Parathyroid adenoma (tissue), 2 donors: ENCODE measurements around the gene VPS72.
"Not testable (repeated sequence)": the region's sequence is repeated elsewhere in the genome, so short reads cannot be mapped to it uniquely, and the experiment has no call there.

Source experiments
- H2AFZ ChIP-seq: fragments of 300-600 bp; sonication (generic); one replicate; pipeline ENCODE4 v1.7.0; 2017; ENCODE audit warnings: antibody characterized with exemption, mild to moderate bottlenecking
- H3K27ac ChIP-seq: fragments of 300-600 bp; sonication (generic); one replicate; pipeline ENCODE4 v1.7.0; 2017
- H3K27me3 ChIP-seq: fragments of 300-600 bp; sonication (generic); one replicate; pipeline ENCODE4 v1.7.0; 2017; ENCODE audit warnings: low read length; ENCODE audit not compliant: control insufficient read depth, insufficient read depth
- H3K36me3 ChIP-seq: fragments of 300-600 bp; sonication (generic); one replicate; pipeline ENCODE4 v1.7.0; 2017; ENCODE audit warnings: low read length; ENCODE audit not compliant: control insufficient read depth, insufficient read depth
- H3K4me1 ChIP-seq: fragments of 300-600 bp; sonication (generic); one replicate; pipeline ENCODE4 v1.7.0; 2017; ENCODE audit warnings: control low read depth
- H3K4me2 ChIP-seq: fragments of 300-600 bp; sonication (generic); one replicate; pipeline ENCODE4 v1.7.0; 2017; ENCODE audit warnings: low read length
- H3K4me3 ChIP-seq: fragments of 300-600 bp; sonication (generic); one replicate; pipeline ENCODE4 v1.7.0; 2017; ENCODE audit warnings: low read depth, low read length
- H3K79me2 ChIP-seq: fragments of 300-600 bp; sonication (generic); one replicate; pipeline ENCODE4 v1.7.0; 2017; ENCODE audit warnings: control low read depth
- H3K9ac ChIP-seq: fragments of 300-600 bp; sonication (generic); one replicate; pipeline ENCODE4 v1.7.0; 2017; ENCODE audit warnings: mild to moderate bottlenecking
- H3K9me3 ChIP-seq: fragments of 300-600 bp; sonication (generic); one replicate; pipeline ENCODE4 v1.7.0; 2017; ENCODE audit warnings: low read length; ENCODE audit not compliant: control insufficient read depth
- CTCF ChIP-seq: fragments of 300-600 bp; sonication (generic); IDR thresholded peaks from one replicate; pipeline ENCODE4 v1.7.0; 2017; ENCODE audit warnings: antibody characterized with exemption, mild to moderate bottlenecking
- donor health status: primary hyperparathyroidism.

Gene VPS72

GRCh38 chr1:151210830-151211229 lies 20.8 kb upstream of the VPS72 start:
- no peak overlapping the region for H2AFZ ChIP-seq
- no peaks in the 10 kb centered on the region for H3K9me3 ChIP-seq
- H3K36me3 ChIP-seq, result no peaks in the 10 kb centered on the region
- H3K79me2 ChIP-seq, result peaks cover 10% of the 10 kb centered on the region
- no peak overlapping the region for H3K27ac ChIP-seq
- no peaks in the 10 kb centered on the region for H3K27me3 ChIP-seq
- no peak overlapping the region for H3K4me2 ChIP-seq
- no peak for TF ChIP-seq CTCF
- no peak overlapping the region for H3K9ac ChIP-seq
- H3K4me1 ChIP-seq, result no peaks in the 10 kb centered on the region
- H3K4me3 ChIP-seq, result no peak overlapping the region

- not testable (repeated sequence) for H3K36me3 ChIP-seq, H2AFZ ChIP-seq, H3K27ac ChIP-seq, H3K4me1 ChIP-seq, H3K4me2 ChIP-seq, H3K27me3 ChIP-seq, H3K4me3 ChIP-seq, H3K9ac ChIP-seq, H3K9me3 ChIP-seq
- H3K79me2 ChIP-seq, result peaks cover 24% of the 10 kb centered on the region
These were observed 15.5 kb upstream of the VPS72 start for GRCh38 chr1:151205381-151205965.

GRCh38 chr1:151199873-151200581 lies 10.0 kb upstream of the VPS72 start:
- H3K79me2 ChIP-seq, result peaks cover 20% of the 10 kb centered on the region
- no peak for TF ChIP-seq CTCF
- peak overlapping the region; percentile 94 for H3K4me3 ChIP-seq
- peak overlapping the region; percentile 79 for H3K4me2 ChIP-seq
- no peaks in the 10 kb centered on the region for H3K36me3 ChIP-seq
- H3K27me3 ChIP-seq, result no peaks in the 10 kb centered on the region
- H3K9ac ChIP-seq, result no peak overlapping the region
- peaks cover 3% of the 10 kb centered on the region for H3K4me1 ChIP-seq
- no peaks in the 10 kb centered on the region for H3K9me3 ChIP-seq
- no peak overlapping the region for H3K27ac ChIP-seq
- H2AFZ ChIP-seq, result no peak overlapping the region

GRCh38 chr1:151198254-151199127 lies 8.5 kb upstream of the VPS72 start, which contains the start of gene PIP5K1A:
Gene PIP5K1A, plus strand, starts transcription at chr1:151198552. Its CDS starts 445 bp downstream, at chr1:151198997.
- peaks cover 3% of the 10 kb centered on the region for H3K4me1 ChIP-seq
- H3K9ac ChIP-seq, result peak within 1 kb of the TSS; percentile 12
- H3K27ac ChIP-seq, result peak within 1 kb of the TSS; percentile 87
- H3K27me3 ChIP-seq, result no peaks in the 10 kb centered on the region
- H3K4me3 ChIP-seq, result peak within 1 kb of the TSS; percentile 94
- no peak for TF ChIP-seq CTCF
- H3K79me2 ChIP-seq, result peaks cover 18% of the 10 kb centered on the region
- peak within 1 kb of the TSS; percentile 84 for H2AFZ ChIP-seq
- H3K9me3 ChIP-seq, result no peaks in the 10 kb centered on the region
- H3K36me3 ChIP-seq, result no peaks in the 10 kb centered on the region
- peak within 1 kb of the TSS; percentile 79 for H3K4me2 ChIP-seq

GRCh38 chr1:151197863-151198253 lies 7.9 kb upstream of the VPS72 start:
- H3K4me3 ChIP-seq, result peak overlapping the region; percentile 94
- H3K79me2 ChIP-seq, result peaks cover 15% of the 10 kb centered on the region
- peaks cover 3% of the 10 kb centered on the region for H3K4me1 ChIP-seq
- no peak for TF ChIP-seq CTCF
- H3K36me3 ChIP-seq, result no peaks in the 10 kb centered on the region
- peak overlapping the region; percentile 70 for H3K4me2 ChIP-seq
- H3K9me3 ChIP-seq, result no peaks in the 10 kb centered on the region
- no peak overlapping the region for H3K9ac ChIP-seq
- H3K27ac ChIP-seq, result peak overlapping the region; percentile 87
- H2AFZ ChIP-seq, result peak overlapping the region; percentile 84
- H3K27me3 ChIP-seq, result no peaks in the 10 kb centered on the region
